GM19238 (cell line): ENCODE measurements around the gene AUTS2.

Source experiments
- DNase-seq: peaks from one replicate; pipeline ENCODE4 v3.0.0; 2011; ENCODE audit warnings: low spot score; ENCODE audit not compliant: insufficient read length

Gene AUTS2

DNA sequence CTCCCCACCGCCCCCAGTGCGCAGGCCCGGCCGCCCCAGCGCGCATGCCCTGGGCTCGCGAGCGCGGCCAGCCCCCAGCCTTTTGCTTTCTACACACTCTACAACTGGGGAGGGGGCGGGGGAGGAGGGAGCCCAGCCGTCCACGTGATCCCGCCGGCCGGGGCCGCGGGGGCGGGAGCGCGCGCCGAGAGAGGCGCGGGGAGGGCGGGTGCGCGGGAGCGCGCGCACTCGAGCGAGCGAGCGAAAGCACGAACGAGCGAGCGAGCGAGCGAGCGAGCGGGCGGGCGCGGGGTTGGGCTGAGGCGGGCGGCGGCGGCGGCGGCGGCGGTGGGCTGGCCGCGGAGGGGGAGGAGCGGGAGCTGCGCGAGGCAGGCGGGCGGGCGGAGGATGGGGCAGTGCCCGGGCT lies at the start of gene AUTS2:
AUTS2 (plus strand) TSS at position 395 of the 406 bp plus-strand sequence. CDS start 1,179 bp downstream, outside the sequence.
- DNase-seq, result peak; percentile 69

DNA sequence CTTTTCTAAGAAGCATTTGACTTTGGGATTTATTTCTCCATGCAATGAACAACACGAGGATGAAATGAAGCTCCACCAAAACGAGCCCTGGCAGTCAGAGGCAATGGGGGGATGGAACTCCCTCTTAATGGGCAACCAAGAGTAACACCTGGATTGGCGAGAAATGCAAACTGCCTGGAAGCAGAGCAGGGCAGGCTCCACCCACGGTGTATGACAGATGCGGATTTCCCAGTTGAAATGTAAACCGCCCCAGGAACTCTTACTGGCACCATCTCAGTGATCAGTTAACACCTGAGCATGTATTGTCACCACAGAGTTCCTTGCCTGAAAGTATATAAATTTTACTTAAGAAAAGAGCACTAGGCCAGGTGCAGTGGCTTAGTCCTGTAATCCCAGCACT lies 47.3 kb upstream of the AUTS2 start:
- DNase-seq, result no peak

DNA sequence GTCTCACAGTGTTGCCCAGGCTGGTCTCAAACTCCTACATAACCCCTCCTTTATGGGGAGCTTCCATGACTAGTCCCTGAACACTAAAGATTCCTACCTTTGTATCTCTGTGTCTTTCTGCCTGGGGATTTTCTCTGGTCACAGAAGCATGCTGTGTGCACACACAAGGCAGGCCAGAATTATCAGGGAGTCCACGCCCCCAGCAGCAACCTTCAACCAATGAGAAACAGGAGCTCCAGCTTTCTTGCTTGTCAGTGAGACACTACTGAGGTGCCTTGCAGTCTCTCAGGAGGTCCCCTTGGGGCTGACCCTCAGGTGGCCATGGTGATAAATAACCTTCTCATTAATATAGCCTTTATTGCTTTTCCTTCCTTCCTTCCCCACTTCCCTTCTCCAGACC lies 45.1 kb upstream of the AUTS2 start:
- DNase-seq, result no peak

DNA sequence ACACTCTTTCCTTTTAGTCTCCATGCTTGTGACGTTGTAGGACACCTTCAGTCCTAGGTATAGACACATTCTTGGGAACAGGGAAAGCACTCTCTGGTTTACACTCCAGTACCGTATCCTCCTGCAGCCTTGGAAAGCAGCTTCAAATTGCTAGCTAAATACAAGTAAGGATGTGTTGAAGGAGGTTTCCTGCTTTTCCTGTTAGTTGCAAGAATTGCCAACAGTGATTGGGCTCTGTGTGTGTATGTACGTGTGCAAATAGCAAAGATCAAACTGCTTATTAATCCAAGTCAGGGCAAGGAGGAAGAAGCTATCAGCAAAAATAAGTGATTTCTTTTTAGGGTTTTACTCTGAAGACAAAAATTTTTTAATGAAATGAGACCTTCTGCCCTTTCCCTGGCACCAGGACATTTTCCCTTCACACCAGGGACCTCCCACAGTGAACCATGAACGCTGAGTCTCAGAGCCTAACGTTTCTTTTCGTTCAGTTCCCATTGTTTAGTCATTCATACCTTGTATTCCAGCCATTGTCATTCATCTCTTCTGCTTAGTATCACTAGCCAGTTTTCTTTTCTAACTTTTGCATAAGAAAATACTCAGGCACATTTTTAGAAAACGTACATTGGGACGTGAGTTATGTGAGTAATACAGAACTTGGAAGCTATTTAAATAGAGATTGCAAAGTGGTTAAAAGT lies 36.9 kb upstream of the AUTS2 start:
- DNase-seq, result no peak

DNA sequence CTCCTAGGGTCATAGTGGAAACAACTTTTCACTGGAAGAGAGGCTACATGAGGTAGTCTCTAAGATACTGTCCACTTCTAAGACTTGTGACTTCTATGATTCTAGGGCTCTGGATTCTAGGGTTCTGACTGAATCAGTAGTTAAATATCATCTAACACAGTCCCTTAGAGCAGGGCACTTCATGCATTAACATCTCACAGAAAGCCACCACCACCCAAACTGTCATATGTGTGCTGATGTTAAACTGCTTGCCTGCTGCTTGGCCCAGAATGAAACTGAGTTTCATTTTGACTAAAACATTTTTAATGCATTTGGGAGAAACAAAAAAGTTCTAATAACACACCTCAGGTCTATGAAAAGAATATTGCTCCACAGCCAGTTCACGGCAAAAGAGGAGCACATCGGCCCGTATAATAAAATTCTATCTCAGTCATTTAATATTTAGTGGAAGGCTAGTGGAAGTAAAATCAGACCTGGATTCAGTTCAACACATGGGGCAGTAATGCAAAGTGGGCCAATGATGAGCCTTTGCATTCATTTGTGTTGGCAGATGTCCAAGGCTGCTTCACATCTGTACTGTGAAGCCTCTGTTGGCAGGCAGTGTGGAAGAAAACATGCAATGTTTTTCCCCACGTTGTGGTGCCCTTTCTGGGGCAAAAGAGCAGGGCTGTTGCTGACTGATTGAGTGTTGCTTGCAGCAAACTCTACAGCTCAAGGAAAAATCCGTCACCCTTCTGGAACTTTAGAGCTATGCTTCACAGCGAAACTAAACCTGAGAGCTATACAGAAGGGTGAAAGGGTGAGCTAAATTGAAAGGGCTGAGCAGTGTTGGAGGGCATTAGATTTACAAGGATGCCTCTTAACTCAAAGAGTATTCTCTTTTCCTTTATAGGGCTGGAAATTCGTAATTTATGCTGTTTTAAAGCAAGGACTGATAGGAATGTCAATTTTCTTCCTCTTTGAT lies 33.5 kb upstream of the AUTS2 start:
- no peak for DNase-seq

DNA sequence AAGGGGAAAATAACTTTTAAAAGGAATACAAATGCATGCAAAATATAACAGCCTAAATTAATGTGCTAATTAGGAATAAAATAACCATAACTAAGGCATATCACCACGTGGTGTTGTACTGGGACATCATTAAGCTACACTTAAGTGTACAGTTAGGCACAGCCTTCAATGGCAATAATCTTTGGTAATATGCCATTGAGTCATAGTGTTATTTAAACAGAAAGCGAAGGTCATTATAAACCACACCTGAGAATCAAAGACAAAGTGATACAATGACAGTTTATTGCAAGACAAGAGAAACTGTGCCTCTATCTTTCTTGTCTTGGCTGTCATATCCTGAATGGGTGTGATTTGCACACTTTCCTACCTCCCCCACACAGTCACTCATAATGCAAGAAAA lies 30.5 kb upstream of the AUTS2 start:
- DNase-seq, result no peak

DNA sequence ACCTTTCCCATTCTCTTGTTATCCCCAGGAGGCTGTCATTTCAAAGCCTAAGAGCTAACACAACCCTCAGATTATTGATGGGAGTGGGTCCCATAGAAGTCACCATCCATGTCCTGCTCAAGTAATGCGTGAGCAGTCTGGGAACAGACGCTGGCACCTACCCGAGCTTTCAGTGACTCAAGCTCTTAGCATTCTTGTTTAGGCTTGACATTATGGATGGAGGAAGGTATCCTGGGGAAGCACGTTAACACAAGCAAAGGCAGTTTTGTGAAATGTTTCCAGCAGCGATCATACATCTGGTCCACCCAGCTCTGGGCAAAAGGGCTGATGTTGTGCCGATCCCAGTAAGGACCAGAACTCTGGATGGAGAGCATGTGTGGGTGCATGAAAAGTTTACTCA lies 30.0 kb upstream of the AUTS2 start:
- DNase-seq, result no peak

DNA sequence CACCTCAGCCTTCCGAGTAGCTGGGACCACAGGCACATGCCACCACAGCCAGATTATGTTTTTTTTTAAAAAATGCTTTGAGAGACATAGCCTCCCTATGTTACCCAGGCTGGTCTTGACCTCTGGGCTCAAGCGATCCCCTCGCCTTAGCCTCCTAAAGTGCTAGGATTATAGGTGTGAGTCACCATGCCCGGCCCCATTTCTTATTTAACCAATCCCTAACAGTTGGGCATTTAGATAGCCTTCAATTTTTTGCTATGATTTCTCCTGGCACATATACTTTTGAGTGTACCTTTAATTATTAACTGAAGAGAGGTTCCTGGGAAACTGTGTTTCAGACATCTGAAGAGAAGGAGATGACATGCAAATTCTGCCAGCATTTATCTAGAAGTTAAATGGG lies 22.6 kb upstream of the AUTS2 start:
- no peak for DNase-seq

DNA sequence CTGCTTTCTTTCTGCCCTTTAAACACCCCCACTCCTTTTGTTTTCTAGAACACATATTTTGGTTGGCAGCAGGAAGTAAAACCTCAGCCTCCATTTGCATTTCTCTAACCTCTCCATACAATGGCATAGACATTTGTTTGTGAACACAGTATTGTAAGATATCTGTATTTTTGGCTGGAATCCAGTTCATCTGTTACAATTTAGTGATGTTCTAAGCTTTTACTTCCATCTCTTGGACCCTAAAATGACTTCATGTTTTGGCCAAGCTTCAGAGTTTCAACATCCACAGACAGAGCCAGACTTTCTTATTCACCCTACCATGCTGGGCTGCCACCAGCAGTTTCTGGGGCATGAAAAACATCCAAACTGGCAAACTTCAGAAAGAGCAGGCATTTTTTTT lies 21.1 kb upstream of the AUTS2 start:
- DNase-seq, result no peak

DNA sequence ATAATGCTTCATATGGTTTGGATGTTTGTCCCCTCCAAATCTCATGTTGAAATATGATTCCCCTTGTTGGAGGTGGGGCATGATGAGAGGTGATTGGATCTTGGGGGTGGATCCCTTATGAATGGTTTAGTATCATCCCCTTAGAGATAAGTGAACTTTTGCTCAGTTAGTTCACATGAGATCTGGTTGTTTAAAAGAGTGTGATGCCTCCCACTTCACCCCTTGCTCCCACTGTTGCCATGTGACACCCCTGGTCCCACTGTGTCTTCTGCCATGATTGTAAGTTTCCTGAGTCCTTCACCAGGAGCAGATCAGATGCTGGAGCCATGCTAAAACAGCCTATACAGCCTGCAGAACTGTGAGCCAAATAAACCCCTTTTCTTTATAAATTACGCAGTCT lies 13.1 kb upstream of the AUTS2 start:
- DNase-seq, result no peak

DNA sequence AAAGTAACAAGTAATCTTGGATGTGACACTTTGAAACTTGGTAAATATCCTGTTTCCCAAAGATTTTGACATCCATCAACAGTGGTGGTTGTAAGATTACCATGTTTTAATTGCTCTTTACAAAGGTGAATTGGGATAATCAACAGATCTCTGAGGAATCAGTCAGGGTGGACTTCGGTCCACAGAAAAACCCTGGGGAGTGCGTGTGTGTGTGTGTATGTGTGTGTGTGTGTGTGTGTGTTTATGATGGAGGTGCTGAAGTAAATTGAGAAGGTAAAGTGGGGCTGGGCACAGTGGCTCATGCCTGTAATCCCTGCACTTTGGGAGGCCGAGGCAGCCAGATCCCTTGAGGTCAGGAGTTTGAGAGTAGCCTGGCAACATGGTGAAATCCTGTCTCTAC lies 12.0 kb upstream of the AUTS2 start:
- DNase-seq, result no peak

DNA sequence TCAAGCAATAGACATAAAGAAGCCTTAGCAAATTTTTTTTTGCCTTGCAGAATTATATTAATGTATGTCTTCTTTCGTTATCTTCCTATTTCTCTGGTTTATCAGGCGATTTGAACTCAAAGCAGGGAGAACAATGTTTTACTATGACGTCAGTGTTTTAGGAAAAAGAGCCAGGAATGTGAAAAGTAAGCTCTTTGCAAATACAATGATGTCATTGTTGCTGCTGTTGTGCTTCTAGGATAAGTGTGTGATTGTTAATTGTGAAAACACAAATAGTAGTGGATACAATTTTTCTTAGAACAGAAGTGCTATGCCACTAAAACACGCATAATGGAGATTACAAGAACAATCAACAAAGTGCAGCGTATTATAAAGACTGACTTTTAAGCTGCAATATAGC lies 9.5 kb upstream of the AUTS2 start:
- no peak for DNase-seq

DNA sequence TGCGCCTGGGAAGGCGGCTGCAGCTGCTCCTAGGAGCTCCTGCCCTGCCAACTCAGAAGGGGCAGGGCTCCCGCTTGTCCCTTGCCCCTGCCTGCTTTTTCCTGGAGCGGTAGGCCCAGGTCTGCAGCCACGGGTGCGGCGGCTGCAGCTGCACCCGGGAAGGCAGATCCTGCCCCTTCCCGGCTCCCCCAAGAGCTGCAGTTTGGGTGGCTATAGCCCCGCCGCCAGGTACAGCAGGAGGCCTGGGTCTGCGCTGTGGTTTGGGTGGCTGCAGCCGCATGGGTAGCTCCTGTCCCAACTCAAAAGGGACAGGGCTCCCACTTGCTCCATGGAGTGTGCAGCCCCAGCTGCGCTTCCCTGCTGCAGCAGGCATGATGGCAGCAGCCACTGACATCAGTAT lies 6.5 kb upstream of the AUTS2 start:
- no peak for DNase-seq

DNA sequence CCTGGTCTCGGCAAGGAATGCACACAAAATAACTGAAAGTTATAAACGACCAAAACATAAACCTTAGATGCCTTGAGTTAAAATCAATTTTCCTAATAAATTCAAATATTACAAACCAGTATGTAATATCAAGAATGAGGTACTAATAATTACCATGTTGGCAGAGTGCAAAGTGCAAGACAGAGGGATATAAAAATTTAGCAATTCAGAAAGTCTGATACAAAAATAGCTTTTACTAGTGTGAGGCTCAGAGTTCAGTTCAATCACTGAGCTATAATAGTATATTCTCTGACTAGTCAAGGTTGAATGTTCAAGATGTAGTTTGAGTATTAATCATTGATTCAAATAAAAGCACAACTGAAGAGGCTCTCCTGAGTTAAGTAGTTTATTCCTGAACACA lies 4.8 kb upstream of the AUTS2 start:
- no peak for DNase-seq

DNA sequence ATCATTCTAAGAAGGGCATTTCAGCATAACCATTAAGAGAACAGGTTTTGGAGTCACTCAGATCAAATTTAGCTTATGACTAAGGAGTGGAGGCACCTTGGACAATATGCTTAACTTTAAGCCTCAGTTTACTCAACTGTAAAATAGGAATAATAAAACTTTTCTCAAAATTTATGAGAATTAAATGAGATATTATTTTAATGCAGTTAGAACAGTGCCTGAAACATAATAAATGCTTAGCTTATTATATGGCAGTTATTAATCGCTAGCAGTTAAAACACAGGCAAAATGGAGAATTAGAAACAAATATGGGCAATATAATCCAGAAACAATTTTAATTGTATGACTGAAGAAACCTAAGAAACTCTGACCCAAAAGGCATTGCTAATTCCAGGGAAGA lies 2.9 kb upstream of the AUTS2 start:
- no peak for DNase-seq

DNA sequence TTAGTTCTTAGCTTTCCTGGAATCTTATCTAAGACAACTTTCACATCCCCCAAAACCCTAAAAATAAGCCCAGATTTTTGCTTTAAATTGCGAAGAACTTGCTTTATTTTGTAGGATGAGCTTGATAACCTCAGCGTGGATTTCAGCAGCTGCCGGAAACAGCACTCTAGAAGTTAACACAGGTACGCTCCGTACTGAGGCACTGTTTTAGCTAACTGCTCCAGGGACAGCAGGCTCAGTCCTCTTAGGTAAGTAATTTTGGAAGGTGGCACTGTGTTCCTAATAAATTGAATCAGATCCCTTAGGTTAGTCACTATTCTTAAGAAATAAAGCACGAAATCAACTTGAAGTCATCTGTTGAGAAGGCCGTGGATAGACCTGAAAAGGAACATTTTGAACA lies 2.2 kb upstream of the AUTS2 start:
- no peak for DNase-seq

DNA sequence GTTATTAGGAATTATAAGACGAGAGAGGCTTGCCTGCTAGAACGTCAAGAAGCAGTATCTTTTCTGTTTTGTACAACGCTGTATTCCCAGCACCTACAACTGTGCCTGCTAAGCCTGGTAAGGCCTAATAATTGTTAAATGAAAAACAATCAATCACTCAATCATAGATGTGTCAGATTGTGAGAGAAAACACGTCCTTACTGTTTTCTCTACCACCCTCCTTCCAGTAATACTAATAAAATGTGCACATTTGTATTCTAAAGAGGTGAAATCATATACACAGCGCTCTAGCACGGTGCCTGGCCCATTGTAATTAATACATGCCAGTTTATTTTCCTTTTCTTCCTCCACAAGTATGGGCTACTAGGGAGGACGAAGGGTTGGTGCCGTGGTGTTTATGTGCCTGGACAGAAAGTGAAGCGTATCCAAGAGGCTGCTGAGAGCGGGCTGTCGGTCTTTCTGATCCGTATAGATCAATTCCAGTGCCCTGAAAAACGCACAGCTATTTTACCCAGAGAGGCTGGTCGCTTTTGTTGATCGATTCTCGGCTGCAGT lies 1.5 kb upstream of the AUTS2 start:
- DNase-seq, result no peak

DNA sequence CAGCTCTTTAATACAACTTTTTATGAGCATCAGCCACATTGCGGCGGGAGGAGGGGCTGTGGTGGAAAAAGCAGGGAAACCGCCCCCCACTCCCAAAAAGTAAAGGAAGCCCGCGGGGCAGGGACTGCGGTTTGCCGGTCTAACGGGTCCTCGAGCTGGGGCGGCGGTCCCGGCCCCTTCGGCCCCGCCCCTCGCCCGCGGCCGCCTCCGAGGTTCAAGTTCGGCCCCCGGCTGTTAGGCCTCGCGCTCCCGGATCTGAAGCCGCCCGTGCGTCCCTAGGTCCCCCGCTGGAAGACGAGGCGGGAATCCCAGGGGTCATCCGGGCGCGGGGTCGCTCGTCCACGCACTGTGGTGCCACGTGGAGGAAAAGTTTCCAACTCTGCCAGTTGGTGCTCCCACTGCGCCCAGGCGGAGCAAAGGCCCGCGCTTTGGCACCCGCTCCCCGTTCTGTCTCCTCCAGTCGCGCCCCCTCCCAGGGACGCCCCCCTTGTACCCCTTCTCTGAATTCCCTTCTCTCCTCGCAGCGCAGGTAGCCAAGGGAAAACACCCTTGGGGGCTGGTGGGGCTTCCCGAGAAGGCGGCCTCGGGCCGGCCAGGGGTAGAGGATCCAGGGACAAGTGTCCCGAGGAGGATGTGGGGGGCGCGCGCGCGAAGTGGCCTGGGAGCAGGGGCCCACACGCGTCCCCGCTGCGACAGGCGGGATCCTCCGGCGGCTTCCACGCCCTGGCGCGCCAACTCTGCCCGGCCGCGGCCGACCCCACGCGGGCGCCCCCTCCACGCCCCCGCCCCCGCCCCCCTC lies 798 bp upstream of the AUTS2 start:
- DNase-seq, result no peak

DNA sequence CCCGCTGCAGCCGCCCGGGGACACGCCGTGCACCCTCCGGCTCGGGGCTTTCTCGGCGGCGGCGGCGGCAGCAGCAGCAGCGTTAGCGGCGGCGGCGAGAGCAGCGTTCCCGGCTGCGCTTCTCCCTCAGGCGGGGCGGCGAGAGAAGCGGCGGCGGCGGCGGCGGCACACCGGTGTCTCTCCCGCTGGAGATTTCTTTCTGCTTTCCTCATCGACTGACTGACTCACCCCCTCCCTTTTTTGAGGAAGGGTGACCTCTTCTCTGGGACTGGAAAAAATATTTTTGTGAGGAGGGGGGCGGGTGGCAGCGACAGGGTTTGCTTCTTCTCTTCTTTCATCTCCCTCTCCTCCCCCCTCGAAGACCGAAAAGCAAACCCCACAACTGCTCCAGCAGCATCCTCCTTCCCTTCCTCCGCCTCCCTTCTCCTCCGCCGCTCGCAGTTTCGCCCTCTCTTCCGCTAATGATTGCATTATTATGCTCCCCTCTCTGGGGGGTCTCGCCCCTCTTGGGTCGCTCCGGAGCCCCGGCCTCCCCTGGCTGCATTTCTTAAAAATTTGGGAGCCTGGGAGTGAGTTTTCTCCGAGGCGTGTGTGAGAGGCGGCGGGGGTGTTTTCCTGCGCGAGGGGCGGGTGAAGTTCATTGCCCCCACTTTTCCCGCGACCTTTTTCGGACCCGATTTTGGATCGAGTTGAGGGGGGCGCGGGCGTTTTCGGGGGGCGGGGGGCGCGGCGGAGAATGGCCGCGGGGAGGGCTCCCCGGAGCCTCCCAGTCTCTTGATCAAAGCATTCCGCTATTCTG lies 411 bp downstream of the AUTS2 start:
- peak; percentile 30 for DNase-seq

DNA sequence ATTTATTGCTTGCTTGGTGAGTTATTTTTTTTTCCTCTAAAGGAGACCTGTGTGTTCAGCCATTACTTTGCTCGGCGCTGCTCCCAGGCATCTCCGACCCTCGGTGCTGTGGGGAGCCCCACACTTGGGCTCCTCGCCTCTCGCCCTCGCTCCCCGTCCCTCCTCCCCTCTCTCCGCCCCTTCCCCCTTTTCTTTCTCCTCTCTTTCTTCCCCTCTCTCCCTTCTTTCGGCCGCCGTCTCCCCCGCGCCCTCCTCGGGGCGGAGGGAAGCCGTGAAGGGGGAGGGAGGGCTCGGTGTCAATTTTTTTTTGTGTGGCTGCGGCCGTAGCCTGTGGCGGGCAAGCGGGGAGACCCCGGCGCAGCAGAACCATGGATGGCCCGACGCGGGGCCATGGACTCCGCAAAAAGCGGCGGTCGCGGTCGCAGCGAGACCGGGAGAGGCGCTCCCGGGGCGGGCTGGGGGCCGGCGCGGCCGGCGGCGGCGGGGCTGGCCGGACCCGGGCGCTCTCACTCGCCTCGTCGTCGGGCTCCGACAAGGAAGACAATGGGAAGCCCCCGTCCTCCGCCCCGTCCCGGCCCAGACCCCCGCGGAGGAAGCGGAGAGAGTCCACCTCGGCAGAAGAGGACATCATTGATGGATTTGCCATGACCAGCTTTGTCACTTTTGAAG lies 1.1 kb downstream of the AUTS2 start:
- no peak for DNase-seq
